C4-2B (cell line): ENCODE results near the gene MDM1.

Experiments used
- ZFX ChIP-seq: fragments of 450-650 bp; IDR thresholded peaks from 2 replicates; pipeline ENCODE4 v1.6.1; 2017
- TF ChIP-seq, protein P1 (sequence below): fragments of 450-650 bp; conservative IDR thresholded peaks from 2 replicates; pipeline ENCODE4 v1.5.1; 2017; ENCODE audit warnings: mild to moderate bottlenecking

DNA sequence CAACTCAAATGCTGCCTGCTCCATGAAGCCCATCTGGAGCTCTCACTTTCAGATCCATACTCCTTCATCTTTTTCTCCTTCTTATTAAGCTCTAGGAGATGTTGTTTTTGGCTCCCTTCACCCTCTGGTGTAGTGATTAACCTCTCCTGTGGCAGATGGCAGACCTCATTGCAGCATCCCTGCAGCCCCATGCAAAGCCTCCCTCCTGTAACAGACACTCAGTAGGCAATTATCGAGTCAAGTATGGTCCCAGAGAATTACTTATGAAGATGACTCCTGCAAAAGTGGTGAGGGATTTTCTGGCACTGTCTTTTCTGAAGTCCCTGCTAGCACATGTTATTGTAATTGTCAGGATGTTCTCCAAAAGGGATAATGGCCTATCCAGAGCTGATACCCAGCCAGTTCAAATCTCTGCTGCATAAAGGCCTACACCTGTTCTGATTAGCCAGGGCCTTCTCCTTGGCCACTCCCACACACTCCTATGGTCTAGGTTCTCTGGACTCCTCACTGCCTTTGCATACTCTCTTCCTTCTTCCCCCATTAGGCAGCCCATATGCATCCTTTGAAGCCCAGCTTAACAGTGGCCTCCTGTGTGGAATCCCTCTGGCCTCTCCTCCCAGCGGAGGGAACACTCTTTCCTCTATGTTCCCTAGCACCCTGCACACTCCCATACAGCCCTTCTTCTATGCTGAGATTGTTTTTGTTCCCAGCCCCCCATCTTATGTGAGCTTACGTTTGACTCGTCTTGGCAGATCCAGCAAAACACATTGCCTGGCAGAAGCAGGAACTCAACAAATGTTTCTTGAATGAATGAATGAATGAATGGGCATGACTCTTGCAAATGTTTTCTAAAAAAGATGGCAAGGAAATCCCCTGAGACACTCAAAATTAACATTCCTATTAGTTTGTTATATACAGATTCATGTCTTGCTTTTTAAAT is 43.9 kb upstream of the MDM1 start:
- TF ChIP-seq, protein P1, sequence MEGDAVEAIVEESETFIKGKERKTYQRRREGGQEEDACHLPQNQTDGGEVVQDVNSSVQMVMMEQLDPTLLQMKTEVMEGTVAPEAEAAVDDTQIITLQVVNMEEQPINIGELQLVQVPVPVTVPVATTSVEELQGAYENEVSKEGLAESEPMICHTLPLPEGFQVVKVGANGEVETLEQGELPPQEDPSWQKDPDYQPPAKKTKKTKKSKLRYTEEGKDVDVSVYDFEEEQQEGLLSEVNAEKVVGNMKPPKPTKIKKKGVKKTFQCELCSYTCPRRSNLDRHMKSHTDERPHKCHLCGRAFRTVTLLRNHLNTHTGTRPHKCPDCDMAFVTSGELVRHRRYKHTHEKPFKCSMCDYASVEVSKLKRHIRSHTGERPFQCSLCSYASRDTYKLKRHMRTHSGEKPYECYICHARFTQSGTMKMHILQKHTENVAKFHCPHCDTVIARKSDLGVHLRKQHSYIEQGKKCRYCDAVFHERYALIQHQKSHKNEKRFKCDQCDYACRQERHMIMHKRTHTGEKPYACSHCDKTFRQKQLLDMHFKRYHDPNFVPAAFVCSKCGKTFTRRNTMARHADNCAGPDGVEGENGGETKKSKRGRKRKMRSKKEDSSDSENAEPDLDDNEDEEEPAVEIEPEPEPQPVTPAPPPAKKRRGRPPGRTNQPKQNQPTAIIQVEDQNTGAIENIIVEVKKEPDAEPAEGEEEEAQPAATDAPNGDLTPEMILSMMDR = no peak
- TF ChIP-seq ZFX = no peak
